Transverse colon (tissue), 3 donors: ENCODE results near the gene GRIN2B.

Source experiments
- POLR2A ChIP-seq: fragments of 450-650 bp; IDR thresholded peaks from one replicate; pipeline ENCODE4 v1.6.1; 2016; ENCODE audit warnings: antibody characterized with exemption, mild to moderate bottlenecking, moderate library complexity
- POLR2AphosphoS5 ChIP-seq, 3 donors: sonication (generic); formaldehyde crosslinking; IDR thresholded peaks; one replicate each; pipeline ENCODE4 v1.6.1; 2016; ENCODE audit warnings: antibody characterized with exemption in 3 of 3

GRCh38 chr12:13956060-13956590, 25.3 kb downstream of the GRIN2B start:
- no peak for TF ChIP-seq POLR2AphosphoS5 (IDR thresholded peaks at IDR 0.05)
- no peak for TF ChIP-seq POLR2A
